Keratinocyte (primary cell): ENCODE measurements around the gene ANO3. TPM values are rescaled to one million over a fixed set of nuclear protein-coding genes. Genes with fewer than 3 reads are reported as not detected.

Source experiments
- DNase-seq: peaks from one replicate; pipeline ENCODE4 v3.0.0-alpha.2; 2011; ENCODE audit warnings: low read depth, missing footprints, low spot score
- FAIRE-seq: peaks from 2 replicates; lab custom pipeline; 2011; peaks lifted over from hg19 to GRCh38; lab: Jason Lieb, UNC
- H2AFZ ChIP-seq: 2 replicates; pipeline ENCODE4 v1.6.0; 2012; ENCODE audit warnings: low read length, control low read depth, inconsistent platforms; ENCODE audit not compliant: control insufficient read depth
- H3K27ac ChIP-seq: 2 replicates; pipeline ENCODE4 v1.5.1; 2011; ENCODE audit warnings: low read length; ENCODE audit not compliant: control insufficient read depth, insufficient read depth
- H3K27me3 ChIP-seq: 3 replicates; pipeline ENCODE4 v1.6.0; 2011; ENCODE audit warnings: low read length; ENCODE audit not compliant: control insufficient read depth, insufficient read depth; ENCODE audit errors: extremely low read depth
- H3K36me3 ChIP-seq, 2 experiments: 2 replicates in 1 of 2; 3 replicates in 1 of 2; pipeline ENCODE4 v1.5.1; 2011; ENCODE audit warnings: low read length in 2 of 2, mild to moderate bottlenecking in 1 of 2; ENCODE audit not compliant: control insufficient read depth in 2 of 2, insufficient read depth in 2 of 2; ENCODE audit errors: extremely low read depth in 1 of 2
- H3K4me1 ChIP-seq: 3 replicates; pipeline ENCODE4 v1.5.1; 2011; ENCODE audit warnings: low read length; ENCODE audit not compliant: control insufficient read depth, insufficient read depth; ENCODE audit errors: extremely low read depth
- H3K4me2 ChIP-seq: 3 replicates; pipeline ENCODE4 v1.6.0; 2011; ENCODE audit warnings: low read depth, low read length; ENCODE audit not compliant: control insufficient read depth, insufficient read depth; ENCODE audit errors: extremely low read depth
- H3K4me3 ChIP-seq, 3 experiments: fragments of 200-600 bp in 1 of 3; sonication (generic) in 1 of 3; 2 replicates in 2 of 3; 3 replicates in 1 of 3; pipeline ENCODE4 v1.5.1; 2011 to 2016; ENCODE audit warnings: low read length in 3 of 3, mild to moderate bottlenecking in 3 of 3, control low read depth in 2 of 3, inconsistent platforms in 1 of 3, low read depth in 1 of 3, mixed read lengths in 1 of 3, mixed run types in 1 of 3, moderate library complexity in 1 of 3; ENCODE audit not compliant: control insufficient read depth in 2 of 3, insufficient read depth in 2 of 3; ENCODE audit errors: extremely low read depth in 1 of 3
- H3K79me2 ChIP-seq: 2 replicates; pipeline ENCODE4 v1.6.0; 2012; ENCODE audit warnings: low read length; ENCODE audit not compliant: control insufficient read depth, insufficient read depth
- H3K9ac ChIP-seq: 3 replicates; pipeline ENCODE4 v1.6.0; 2011; ENCODE audit warnings: low read length; ENCODE audit not compliant: control insufficient read depth, insufficient read depth; ENCODE audit errors: extremely low read depth
- H3K9me1 ChIP-seq: 3 replicates; pipeline ENCODE4 v1.6.0; 2011; ENCODE audit warnings: low read length; ENCODE audit not compliant: control insufficient read depth, insufficient read depth; ENCODE audit errors: extremely low read depth
- H3K9me3 ChIP-seq: 2 replicates; pipeline ENCODE4 v1.5.1; 2012; ENCODE audit warnings: low read depth, low read length; ENCODE audit not compliant: control insufficient read depth
- H4K20me1 ChIP-seq: 3 replicates; pipeline ENCODE4 v1.6.0; 2011; ENCODE audit warnings: low read length; ENCODE audit not compliant: control insufficient read depth, insufficient read depth; ENCODE audit errors: extremely low read depth
- EZH2 ChIP-seq: IDR thresholded peaks from one replicate; pipeline ENCODE4 v1.6.1; 2012; ENCODE audit warnings: inconsistent platforms, mild to moderate bottlenecking, low read length, moderate library complexity
- dilution Hi-C: fragments of 300-500 bp; cut with MboI; formaldehyde crosslinking; loops from one replicate; pipeline ENCODE4 v1.7.0; 2020; ENCODE audit warnings: low sequenced_read_pairs; ENCODE audit not compliant: extremely low pct_ligation_motif_present
- polyA plus RNA-seq, 5 experiments: library from polyadenylated mRNA; depleted of rRNA in 3 of 5; stranded (reverse) in 3 of 5; stranded (forward) in 1 of 5; unstranded in 1 of 5; fragments of >200 nt; gene quantifications; 1 replicate in 1 of 5; 2 replicates in 3 of 5; 3 replicates in 1 of 5; pipeline versions ENCODE4 v1.2.1 to v1.2.3, GENCODE V29; 2011 to 2012; ENCODE audit warnings: missing spikeins in 2 of 5, low read depth in 1 of 5, low replicate concordance in 1 of 5
- TF ChIP-seq, protein P1 (sequence below), 3 experiments: IDR thresholded peaks in 1 of 3; conservative IDR thresholded peaks in 1 of 3; optimal IDR thresholded peaks in 1 of 3; 2 replicates in 2 of 3; 3 replicates in 1 of 3; pipeline versions ENCODE3 to v1.5.1; 2011; ENCODE audit warnings: low read length in 3 of 3, mild to moderate bottlenecking in 3 of 3, moderate library complexity in 2 of 3, control low read depth in 1 of 3, inconsistent platforms in 1 of 3; ENCODE audit not compliant: insufficient read depth in 2 of 3; ENCODE audit errors: extremely low read depth in 1 of 3

The ANO3 gene
- polyA plus RNA-seq, 1 donor (not counting 4 experiments of a cell fraction or from before 2014, with no cell fraction given) = 0.01 TPM

GRCh38 chr11:26399336-26399735, 67.4 kb downstream of the ANO3 start:
- no peak overlapping the region for H3K9ac ChIP-seq
- no peak overlapping the region for H3K27ac ChIP-seq
- H3K9me1 ChIP-seq = no peaks in the 10 kb centered on the region
- H3K36me3 ChIP-seq = no peaks in the 10 kb centered on the region
- FAIRE-seq = no peak
- no peaks in the 10 kb centered on the region for H3K9me3 ChIP-seq
- no peak overlapping the region for H3K4me2 ChIP-seq
- H3K4me1 ChIP-seq = no peaks in the 10 kb centered on the region
- dilution Hi-C loops = no loop called here
- no peaks in the 10 kb centered on the region for H3K79me2 ChIP-seq
- no peak overlapping the region for H3K4me3 ChIP-seq
- no peak for DNase-seq
- TF ChIP-seq, protein P1, sequence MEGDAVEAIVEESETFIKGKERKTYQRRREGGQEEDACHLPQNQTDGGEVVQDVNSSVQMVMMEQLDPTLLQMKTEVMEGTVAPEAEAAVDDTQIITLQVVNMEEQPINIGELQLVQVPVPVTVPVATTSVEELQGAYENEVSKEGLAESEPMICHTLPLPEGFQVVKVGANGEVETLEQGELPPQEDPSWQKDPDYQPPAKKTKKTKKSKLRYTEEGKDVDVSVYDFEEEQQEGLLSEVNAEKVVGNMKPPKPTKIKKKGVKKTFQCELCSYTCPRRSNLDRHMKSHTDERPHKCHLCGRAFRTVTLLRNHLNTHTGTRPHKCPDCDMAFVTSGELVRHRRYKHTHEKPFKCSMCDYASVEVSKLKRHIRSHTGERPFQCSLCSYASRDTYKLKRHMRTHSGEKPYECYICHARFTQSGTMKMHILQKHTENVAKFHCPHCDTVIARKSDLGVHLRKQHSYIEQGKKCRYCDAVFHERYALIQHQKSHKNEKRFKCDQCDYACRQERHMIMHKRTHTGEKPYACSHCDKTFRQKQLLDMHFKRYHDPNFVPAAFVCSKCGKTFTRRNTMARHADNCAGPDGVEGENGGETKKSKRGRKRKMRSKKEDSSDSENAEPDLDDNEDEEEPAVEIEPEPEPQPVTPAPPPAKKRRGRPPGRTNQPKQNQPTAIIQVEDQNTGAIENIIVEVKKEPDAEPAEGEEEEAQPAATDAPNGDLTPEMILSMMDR (optimal IDR thresholded peaks at IDR 0.05 in 1 of 3, IDR thresholded peaks at IDR 0.05 in 1 of 3, conservative IDR thresholded peaks at IDR 0.05 in 1 of 3; ENCODE audit: extremely low read depth in 1 of 3, insufficient read depth in 2 of 3, low read length in 3 of 3) = no peak
- no peak for TF ChIP-seq EZH2
- H2AFZ ChIP-seq = no peak overlapping the region
- no peaks in the 10 kb centered on the region for H3K27me3 ChIP-seq
- no peaks in the 10 kb centered on the region for H4K20me1 ChIP-seq

DNA sequence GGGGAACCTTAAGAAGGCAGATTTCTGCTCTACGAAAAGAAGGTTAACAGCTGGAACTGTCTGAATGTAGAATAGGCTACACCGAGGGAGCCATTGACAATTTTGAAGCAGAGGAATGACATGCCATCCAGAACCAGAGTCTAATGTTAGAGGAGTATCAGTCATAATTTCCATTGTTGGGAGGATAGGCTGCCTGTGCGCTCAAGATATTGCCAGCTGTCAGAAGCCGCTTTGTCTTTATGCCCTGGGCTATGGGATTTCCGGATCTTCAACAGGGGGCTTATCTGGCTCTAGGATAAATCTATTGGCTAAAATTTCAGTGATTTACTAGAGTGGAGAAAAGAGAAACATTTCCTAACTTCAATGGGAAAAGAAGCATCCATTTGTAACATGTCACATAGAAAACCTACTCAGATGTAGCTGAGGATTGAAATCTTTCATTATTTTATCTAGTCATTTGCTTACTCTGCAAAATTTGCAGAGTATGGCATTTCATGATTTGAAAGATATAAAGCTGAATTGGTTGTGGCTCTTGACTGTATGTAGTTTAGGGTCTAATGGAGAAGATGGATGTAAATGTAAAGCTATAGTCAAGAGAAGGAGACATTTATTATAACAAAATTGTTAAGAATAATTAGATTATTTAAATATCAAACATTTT, 78.9 kb downstream of the ANO3 start:
- H3K4me2 ChIP-seq = no peak overlapping the region
- dilution Hi-C loops = no loop called here
- H2AFZ ChIP-seq = no peak overlapping the region
- TF ChIP-seq, protein P1 (optimal IDR thresholded peaks at IDR 0.05 in 1 of 3, IDR thresholded peaks at IDR 0.05 in 1 of 3, conservative IDR thresholded peaks at IDR 0.05 in 1 of 3; ENCODE audit: extremely low read depth in 1 of 3, insufficient read depth in 2 of 3, low read length in 3 of 3) = no peak
- TF ChIP-seq EZH2 = no peak
- H3K4me3 ChIP-seq = no peak overlapping the region
- no peak for FAIRE-seq
- H3K9me3 ChIP-seq = no peaks in the 10 kb centered on the region
- H4K20me1 ChIP-seq = no peaks in the 10 kb centered on the region
- no peak for DNase-seq
- H3K36me3 ChIP-seq = no peaks in the 10 kb centered on the region
- H3K4me1 ChIP-seq = no peaks in the 10 kb centered on the region
- no peaks in the 10 kb centered on the region for H3K9me1 ChIP-seq
- H3K27me3 ChIP-seq = no peaks in the 10 kb centered on the region
- H3K9ac ChIP-seq = no peak overlapping the region
- H3K79me2 ChIP-seq = no peaks in the 10 kb centered on the region
- H3K27ac ChIP-seq = no peak overlapping the region
